PFSK-1 (cell line): Measurements from ENCODE around the gene SPRY1.

Experiments
- FOXP2 ChIP-seq: optimal IDR thresholded peaks from 2 replicates; pipeline ENCODE3; 2011; ENCODE audit warnings: borderline replicate concordance, control low read depth, inconsistent platforms; ENCODE audit not compliant: insufficient read depth; ENCODE audit errors: extremely low read length, extremely low read depth
- POLR2AphosphoS5 ChIP-seq: IDR thresholded peaks from 2 replicates; pipeline ENCODE4 v1.6.1; 2012; ENCODE audit warnings: low read depth, mild to moderate bottlenecking, control low read depth, low read length, moderate library complexity
- REST ChIP-seq, 2 experiments: IDR thresholded peaks; 2 replicates each; pipeline versions ENCODE4 v1.6.1 to v1.8.0; 2011 to 2012; ENCODE audit warnings: low read depth in 2 of 2, low read length in 2 of 2, control low read depth in 1 of 2, inconsistent platforms in 1 of 2, mild to moderate bottlenecking in 1 of 2, moderate library complexity in 1 of 2; ENCODE audit not compliant: insufficient read depth in 1 of 2
- SIN3A ChIP-seq: IDR thresholded peaks from 2 replicates; pipeline ENCODE4 v1.6.1; 2012; ENCODE audit warnings: mild to moderate bottlenecking, low read length, moderate library complexity, borderline replicate concordance; ENCODE audit not compliant: insufficient read depth
- TAF1 ChIP-seq: IDR thresholded peaks from 2 replicates; pipeline ENCODE4 v1.6.1; 2012; ENCODE audit warnings: low read length, control low read depth, borderline replicate concordance; ENCODE audit not compliant: insufficient read depth

Gene SPRY1

GRCh38 chr4:123435246-123436113 is 38.9 kb downstream of the SPRY1 start:
- TF ChIP-seq SIN3A (no peak), TAF1 (no peak), FOXP2 (no peak), POLR2AphosphoS5 (no peak), REST (IDR thresholded peaks at IDR 0.05; ENCODE audit: insufficient read depth in 1 of 2, low read depth in 2 of 2, low read length in 2 of 2) (no peak)

GRCh38 chr4:123438031-123438430 is 41.4 kb downstream of the SPRY1 start:
- no peak for TF ChIP-seq POLR2AphosphoS5
- no peak for TF ChIP-seq FOXP2
- TF ChIP-seq TAF1: no peak
- TF ChIP-seq SIN3A: no peak
- TF ChIP-seq REST (IDR thresholded peaks at IDR 0.05; ENCODE audit: insufficient read depth in 1 of 2, low read depth in 2 of 2, low read length in 2 of 2): no peak

DNA sequence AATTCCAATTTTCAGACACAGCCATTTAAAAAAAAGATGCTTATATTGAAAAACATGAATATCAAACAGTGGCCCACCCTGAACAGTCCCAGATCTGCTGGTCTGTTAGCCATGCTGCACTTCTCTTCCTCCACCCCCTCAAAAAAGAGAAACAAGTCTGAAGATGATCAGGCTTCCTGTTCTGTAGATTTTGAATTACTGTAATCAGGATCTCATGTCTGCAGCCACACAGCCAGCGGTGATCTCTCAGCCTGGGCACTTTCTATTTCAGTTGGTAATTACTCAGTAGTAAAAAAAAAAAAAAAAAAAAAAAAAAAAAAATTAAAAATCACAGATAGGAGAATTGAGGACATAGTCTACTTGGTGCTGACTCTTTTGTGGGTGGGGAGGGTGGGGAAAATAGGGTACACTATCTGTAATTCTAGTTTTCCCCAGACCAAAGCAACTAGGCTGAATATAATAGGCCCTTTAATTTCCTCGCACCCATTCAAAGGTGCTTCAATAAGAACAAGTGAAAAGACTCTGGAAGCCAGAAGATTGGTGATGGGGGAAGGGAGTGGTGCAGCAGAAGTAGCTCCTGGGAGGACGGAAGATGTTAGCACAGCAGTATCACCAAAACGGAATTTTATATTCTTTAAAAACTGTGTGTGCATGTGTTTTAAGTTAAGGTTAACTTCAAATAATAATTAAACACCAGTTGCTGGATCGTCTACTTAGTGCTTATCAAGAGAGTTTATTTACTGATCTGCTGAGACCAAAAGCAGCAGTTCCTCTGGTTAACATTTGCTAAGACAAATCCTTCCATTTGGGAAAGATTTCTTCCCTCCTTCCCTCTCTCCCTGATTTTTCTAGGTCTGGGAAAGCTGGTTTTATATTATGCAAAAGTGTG is 47.0 kb downstream of the SPRY1 start:
- no peak for TF ChIP-seq TAF1
- TF ChIP-seq REST (IDR thresholded peaks at IDR 0.05; ENCODE audit: insufficient read depth in 1 of 2, low read depth in 2 of 2, low read length in 2 of 2): no peak
- TF ChIP-seq POLR2AphosphoS5: no peak
- no peak for TF ChIP-seq FOXP2
- TF ChIP-seq SIN3A: no peak

GRCh38 chr4:123444290-123444731 is 47.7 kb downstream of the SPRY1 start:
- peak in 1 of 2 experiments; percentile 65; a peak in 1 of 4 replicates for TF ChIP-seq REST (IDR thresholded peaks at IDR 0.05; ENCODE audit: insufficient read depth in 1 of 2, low read depth in 2 of 2, low read length in 2 of 2)
- 0 out of 2 replicates have a peak, but pooled peaks have one; percentile 37 for TF ChIP-seq TAF1
- TF ChIP-seq SIN3A: no peak
- peak; percentile 44 for TF ChIP-seq FOXP2
- 0 out of 2 replicates have a peak, but pooled peaks have one; percentile 34 for TF ChIP-seq POLR2AphosphoS5
